ENCODE results near the gene DNAH8.

GRCh38 chr6:39021041-39021440 is 305.9 kb downstream of the DNAH8 start:
- TF ChIP-seq CTCF (conservative IDR thresholded peaks at IDR 0.05; ENCODE audit: low read depth, low read length) (no peak), EZH2 (IDR thresholded peaks at IDR 0.05; ENCODE audit: low read length, unreplicated experiment) (no peak)
